Stimulated activated CD4-positive, alpha-beta T cell treated with anti-CD3 and anti-CD28 coated beads, Interleukin-4, amount 100 ng/mL, for 24 hours (primary cell): ENCODE data around the gene GDNF.

ENCODE experiments used
- DNase-seq: peaks from one replicate; pipeline ENCODE4 v3.0.0-alpha.2; 2020

The GDNF gene

DNA sequence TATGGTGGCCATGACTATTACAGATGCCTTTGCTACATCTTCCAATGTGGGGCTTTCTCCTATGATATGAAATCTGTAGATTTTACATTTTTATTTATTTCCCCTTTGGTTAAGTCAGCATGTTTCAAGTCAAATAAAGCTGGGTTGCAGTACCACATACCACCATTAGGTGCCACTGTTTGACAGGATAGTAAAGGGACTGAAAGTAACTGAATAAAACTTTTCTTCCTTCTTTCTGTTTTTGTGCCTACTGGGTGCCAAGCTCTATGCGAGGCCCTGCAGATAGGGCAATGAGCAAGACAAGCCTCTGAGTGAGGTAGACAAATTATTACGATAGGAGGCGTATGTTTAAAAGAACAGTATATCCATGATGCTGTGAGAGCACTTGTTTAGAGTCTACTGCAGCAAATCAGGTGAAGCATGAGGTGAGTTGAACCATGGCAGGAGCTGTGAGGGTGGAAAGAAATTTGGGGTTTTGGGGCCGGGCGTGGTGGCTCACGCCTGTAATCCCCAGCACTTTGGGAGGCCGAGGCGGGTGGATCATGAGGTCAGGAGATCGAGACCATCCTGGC is 64.8 kb downstream of the GDNF start:
- peak; percentile 14 for DNase-seq

DNA sequence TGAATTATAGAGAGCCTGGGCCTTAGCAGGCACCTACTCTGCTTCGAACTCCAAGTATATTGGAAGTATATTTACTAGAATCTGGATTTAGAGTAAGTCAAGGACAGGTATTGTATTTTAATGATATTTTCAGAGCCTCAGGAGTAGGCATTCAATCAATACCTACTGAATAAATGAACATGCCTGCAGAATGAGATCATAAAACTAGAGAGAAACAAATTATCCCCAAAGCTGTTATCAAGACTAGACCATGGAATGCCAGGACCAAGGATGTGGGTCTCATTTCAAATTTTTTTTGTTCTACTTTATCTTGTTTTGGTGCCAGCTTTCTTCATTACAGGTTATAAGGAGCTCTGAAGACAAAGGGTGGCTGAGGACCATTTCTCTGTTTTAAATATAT is 66.0 kb downstream of the GDNF start:
- DNase-seq: no peak

GRCh38 chr5:37772255-37772654 is 67.6 kb downstream of the GDNF start:
- no peak for DNase-seq

DNA sequence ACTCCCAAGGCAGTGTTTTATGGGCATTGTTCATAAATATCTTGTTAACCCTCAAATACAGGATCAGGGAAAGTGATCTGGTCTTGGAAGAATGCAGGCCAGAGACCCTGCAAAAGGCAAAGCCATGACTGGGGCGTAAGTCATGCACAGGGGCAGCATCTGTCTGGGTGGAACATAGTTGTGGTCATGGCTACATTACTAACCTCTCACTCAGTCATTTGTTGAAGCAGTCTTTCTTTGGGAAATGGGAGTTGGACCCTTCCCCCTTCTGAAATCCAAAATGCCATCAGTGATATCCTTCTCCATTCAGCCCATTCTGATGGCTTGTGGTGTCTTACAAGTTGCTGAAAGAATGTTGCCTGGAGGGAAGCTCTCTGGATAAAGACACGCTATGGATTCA is 68.1 kb downstream of the GDNF start:
- DNase-seq: no peak

DNA sequence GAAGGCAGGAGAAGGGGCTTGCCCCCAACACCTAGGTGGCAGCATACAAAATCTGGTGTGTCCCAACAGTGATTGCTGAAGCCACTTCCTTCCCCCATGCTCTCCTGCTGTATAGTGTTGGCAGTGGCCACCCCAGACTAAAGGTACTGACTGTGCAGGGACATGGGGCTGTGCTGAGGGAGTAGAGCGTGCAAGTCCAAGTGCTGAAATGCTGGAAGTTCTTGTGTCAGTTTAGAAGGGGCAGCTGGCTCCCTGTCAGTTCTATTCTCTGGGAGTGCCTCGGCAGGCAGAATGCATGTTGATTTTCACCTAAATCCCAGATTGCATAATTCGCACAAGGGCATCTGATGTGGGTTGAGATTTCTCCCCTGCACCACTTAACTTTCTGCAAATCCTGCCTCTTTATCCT is 68.6 kb downstream of the GDNF start:
- no peak for DNase-seq

- no peak for DNase-seq
These were observed 69.1 kb downstream of the GDNF start for GRCh38 chr5:37770786-37771185.

GRCh38 chr5:37769840-37770239 is 70.0 kb downstream of the GDNF start:
- DNase-seq: no peak

- DNase-seq: no peak
These were observed 70.7 kb downstream of the GDNF start for GRCh38 chr5:37769108-37769507.

- DNase-seq: no peak
These were observed 71.5 kb downstream of the GDNF start for GRCh38 chr5:37768371-37768770.

DNA sequence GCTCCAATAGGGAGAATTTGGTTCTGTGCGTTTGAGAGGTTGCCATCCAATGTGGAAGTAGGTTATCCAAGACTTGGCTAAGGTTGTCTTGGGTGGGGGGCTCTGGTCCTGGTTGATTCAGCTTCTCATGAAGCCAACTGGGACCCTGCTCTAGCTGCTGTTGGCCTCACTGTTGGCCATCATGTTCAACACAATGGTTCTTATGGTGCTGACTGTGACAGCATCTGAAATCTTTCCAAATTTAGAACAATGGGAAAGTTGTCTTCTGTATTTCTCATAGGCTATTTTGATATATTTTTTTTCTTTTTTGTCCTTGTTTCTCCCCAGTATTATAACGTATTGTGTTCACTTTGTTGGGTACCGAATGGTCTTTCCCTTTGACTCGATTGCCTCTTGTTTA is 71.9 kb downstream of the GDNF start:
- no peak for DNase-seq

- DNase-seq: no peak
These were observed 72.6 kb downstream of the GDNF start for GRCh38 chr5:37767251-37767650.
